SK-N-MC (cell line): Measurements from ENCODE around the gene DDIAS.

ENCODE experiments used
- EZH2 ChIP-seq: fragments of 200-600 bp; sonication (generic); IDR thresholded peaks from one replicate; pipeline ENCODE4 v1.6.1; 2017; ENCODE audit warnings: antibody characterized with exemption
- FOXP2 ChIP-seq: optimal IDR thresholded peaks from 2 replicates; pipeline ENCODE3; 2011; ENCODE audit warnings: mild to moderate bottlenecking, moderate library complexity; ENCODE audit not compliant: insufficient read depth; ENCODE audit errors: extremely low read length, control extremely low read depth

DNA sequence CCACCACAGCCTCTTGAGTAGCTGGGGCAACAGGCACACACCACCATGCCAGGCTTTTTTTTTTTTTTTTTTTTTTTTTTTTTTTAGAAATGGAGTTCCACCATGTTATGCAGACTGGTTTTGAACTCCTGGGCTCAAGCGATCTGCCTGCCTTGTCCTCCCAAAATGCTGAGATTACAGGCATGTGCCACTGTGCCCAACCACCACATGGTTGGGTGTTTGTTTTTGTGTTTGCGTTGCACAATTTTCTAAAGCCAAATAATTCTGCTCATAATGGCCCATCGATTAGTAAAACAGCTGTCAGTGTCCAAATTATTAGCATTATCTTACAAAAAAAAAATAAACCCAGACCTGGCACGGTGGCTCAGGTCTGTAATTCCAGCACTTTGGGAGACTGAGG is 65.8 kb downstream of the DDIAS start:
- TF ChIP-seq EZH2, result no peak
- no peak for TF ChIP-seq FOXP2
